ENCODE results near the gene CXCL11.

Gene CXCL11

GRCh38 chr4:75985116-75985515 is 50.8 kb downstream of the CXCL11 start:
- no peak for DNase-seq (ENCODE audit: low read depth, low spot score)
- Histone ChIP-seq H3K4me1 (ENCODE audit: insufficient read depth, insufficient read length) (no peaks in the 10 kb centered on the region), H3K9me3 (ENCODE audit: insufficient read depth, low read length) (no peaks in the 10 kb centered on the region), H3K9ac (ENCODE audit: insufficient read length, low read depth) (no peak overlapping the region), H3K27me3 (ENCODE audit: insufficient read depth, insufficient read length) (no peaks in the 10 kb centered on the region), H3K36me3 (ENCODE audit: insufficient read depth, insufficient read length, low read length) (peaks cover 38% of the 10 kb centered on the region), H3K4me3 (ENCODE audit: insufficient read length, low read depth) (no peak overlapping the region)
- TF ChIP-seq ZNF274 (IDR thresholded peaks at IDR 0.05; ENCODE audit: low read depth, low read length) (no peak), SUZ12 (IDR thresholded peaks at IDR 0.05; ENCODE audit: extremely low read depth, insufficient read depth, insufficient read length) (no peak), YY1 (IDR thresholded peaks at IDR 0.05; ENCODE audit: insufficient read depth, insufficient read length) (no peak)
